Limb (tissue), 2 donors: ENCODE data around the gene POLR1E.
"Not testable (repeated sequence)": the region's sequence is repeated elsewhere in the genome, so short reads cannot be mapped to it uniquely, and the experiment has no call there.

Source experiments
- DNase-seq, 2 donors: peaks; one replicate each; pipeline ENCODE4 v3.0.0-alpha.2; 2016; ENCODE audit errors: extremely low spot score in 2 of 2

POLR1E gene

DNA sequence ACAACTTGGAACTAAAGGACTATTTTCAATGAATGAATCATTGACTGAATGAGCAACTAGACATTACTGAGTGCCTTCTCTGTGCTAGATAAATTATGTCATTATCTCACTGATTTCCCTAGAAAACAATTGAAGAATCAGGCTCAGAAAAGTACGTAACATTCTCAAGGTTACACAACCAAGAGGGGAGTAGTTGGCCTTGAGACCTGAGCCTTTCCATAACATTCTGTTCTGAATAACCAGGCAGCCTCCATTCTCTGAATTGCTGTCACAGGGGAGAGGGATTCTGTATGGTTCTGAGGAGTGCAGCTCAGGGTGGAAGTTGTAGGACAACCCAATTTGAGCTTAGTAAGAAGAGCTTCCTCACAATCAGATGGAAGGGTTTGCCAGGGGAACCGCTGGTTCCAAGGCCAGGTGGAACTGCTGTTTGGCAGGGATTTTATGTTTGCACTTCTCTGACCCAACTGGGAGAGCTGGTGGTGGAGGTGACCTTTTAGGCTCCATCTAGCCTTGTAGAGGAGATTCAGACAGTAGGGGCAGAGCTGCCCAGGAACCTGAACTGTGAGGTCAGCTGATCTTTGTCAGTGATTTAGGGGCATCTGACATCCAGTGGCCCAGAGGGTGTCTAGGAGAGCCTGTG, 16.3 kb downstream of the POLR1E start:
- no peak for DNase-seq

DNA sequence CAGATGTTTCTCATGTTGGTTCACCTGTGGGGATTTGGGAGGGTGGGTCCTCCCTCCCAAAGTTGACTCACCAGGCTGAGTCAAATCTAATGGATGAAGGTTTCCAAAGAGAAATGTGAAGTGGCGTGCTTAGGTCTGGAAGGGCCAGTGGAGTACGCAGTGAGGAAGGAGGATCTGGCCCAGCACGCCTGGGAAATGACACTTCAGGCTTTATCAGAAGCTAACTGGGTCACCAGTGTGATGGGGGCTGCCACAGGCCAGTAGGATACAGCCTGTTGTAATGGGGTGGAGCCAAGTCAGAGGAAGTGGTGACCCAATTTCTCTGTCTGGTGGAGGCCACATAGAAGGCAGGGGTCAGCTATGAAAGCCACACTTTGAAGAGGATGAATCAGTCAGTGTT, 18.0 kb downstream of the POLR1E start:
- DNase-seq: no peak

DNA sequence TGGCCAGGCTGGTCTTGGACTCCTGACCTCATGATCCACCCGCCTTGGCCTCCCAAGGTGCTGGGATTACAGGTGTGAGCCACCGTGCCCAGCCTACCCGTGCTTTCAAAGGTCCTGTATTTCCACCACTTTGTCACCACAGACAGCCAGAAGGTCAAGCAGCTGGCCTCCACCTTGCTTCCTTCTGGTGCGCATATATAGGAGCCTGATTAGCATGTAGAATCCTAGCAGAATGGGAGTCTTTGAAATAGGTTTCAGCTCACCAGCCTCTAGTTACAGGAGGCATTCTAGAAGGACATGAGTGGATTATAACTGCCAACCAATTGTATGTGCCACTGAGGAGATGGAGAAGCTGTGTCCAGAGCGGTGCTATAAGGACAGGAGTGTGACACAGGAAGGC, 18.9 kb downstream of the POLR1E start:
- DNase-seq: no peak

GRCh38 chr9:37507566-37508134, 21.9 kb downstream of the POLR1E start:
- DNase-seq: no peak

DNA sequence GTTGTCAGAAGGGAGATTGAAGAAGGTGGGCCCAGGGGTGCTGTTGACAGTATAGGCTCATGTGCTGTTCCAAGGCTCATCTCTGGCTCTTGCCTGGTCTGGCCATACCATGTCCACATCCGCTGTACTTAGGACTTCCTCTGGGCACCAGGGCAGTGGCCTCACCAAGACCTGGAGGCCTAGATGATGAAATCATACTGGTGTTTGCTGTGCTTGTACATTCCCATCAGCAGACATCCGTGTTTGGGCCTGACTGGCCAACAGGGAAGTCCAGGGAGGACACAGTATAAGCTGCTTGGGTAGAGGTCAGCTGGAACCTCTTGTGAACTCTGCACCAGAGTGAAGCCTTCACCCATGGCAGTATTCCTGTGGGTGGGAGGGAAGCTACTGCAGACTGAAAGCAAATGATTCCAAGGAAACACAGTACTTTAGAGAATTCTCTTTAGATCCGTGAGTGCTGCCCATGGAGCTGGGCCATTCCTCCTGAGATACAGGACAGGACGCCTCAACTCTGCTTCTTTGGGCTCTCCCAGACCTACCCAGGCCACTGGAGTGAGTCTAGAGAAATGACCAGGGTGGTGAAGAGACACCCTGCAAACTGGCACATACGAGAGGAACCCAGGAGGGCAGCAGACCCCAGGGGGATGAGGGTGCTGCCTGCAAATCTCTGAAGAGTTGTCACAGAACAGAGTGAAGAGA, 22.5 kb downstream of the POLR1E start:
- DNase-seq: no peak

DNA sequence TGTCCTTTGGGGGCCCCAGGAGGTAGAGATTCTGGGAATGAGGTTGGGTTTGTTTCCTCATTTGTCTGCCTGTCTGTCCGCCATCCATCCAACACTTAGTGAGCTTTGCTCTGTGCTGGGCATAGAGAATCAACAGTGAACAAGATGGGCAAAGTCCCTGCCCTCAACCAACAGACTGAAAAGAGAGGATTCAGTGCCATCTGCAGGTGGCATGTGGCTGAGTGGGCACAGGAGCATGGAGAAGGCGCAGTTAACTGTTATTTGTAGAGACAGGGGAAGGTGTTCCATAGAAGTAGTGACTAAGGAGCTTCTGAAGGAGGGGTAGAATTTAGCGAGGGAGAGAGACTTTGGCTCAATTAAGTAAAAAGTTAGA, 23.1 kb downstream of the POLR1E start:
- DNase-seq: no peak

DNA sequence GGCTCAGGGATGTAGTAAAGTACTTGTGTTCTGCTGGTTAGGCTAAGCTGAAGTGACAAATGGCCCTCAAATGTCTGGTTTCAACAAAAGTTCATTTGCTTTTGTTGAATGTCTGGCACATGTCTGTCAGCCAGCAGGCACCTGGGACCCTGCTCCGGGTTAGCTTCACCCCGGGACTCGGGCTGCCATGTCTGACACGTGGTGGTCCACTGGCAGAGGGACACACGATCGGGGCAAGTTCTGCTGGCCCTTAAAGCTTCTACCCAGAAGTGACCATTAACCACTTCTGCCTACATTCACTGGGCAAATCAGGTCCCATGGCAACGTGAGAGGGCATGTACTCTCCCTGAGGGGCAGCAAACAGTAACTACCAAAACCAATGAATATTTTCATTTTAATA, 23.8 kb downstream of the POLR1E start:
- no peak for DNase-seq

DNA sequence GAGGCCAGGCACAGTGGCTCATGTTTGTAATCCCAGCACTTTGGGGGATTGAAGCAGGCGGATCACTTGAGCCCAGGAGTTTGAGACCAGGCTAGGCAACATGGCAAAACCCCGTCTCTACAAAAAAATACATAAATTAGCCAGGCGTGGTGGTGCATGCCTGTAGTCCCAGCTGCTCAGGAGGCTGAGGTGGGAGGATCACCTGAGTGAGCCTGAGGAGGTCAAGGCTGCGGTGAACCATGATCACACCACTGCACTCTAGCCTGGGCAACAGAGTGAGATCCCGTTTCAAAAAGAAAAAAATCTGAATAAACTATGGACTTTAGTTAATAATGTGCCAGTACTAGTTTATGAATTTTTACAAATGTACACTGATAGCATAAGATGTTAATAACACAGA, 24.3 kb downstream of the POLR1E start:
- not testable (repeated sequence) for DNase-seq

DNA sequence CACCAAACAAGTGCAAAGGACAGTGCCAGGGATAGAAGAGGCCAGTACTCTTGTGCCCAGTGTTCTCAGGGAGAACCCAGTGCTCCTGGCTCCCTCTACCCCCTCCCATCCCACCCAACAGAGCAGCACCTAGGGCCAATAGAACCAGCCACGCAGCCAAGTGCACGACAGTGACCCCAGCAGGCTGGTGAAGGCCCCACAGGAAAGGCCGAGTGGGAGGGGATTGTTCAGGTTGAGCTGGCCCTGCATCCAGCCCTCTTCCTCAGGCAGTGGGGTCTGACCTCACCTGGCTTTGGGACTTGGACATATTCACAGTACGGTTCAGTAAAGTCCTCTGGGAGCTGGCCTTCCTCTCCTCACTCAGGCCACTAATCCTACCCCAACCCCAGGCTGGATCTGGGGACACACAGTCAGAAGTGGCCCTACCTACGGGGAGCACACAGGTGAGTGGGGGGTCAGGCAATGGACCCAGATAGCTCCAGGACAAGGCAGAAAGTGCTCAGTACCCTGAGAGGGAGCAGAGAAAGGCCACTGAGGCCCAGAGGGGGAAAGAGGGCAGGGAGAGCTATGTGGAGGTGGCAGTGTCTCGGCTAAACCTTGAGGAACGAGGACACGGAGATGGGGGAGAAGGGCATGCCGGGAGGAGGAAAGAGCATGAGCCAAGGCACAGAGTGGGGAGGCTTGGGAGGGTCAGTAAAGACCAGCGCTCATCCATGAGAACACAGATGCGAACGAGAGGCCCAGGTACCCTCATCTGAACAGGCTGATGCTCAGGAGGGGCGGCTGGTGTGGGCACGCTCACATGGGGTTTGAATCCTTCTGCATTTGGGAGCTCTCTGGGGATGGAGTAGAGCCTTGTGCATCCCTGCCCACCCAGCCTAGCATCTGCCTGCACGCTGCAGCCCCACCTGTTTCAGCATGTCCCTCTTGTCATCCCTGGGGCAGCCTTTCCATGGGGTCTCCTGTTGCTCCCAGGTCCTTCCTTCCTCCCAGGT, 25.6 kb downstream of the POLR1E start:
- DNase-seq: no peak

- no peak for DNase-seq
Observed at GRCh38 chr9:37512437-37512836, 26.7 kb downstream of the POLR1E start.

DNA sequence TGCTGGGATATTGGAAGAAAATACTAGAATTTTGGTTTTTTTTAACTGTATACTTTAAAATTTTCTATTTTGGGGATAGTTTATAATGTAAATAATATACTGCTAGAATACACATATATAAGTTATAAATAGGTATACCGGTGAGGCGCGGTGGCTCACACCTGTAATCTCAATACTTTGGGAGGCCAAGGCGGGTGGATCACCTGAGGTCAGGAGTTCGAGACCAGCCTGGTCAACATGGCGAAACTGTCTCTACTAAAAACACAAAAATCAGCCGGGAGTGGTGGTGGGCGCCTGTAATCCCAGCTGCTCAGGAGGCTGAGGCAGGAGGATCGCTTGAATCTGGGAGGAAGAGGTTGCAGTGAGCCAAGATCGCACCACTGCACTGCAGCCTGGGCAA, 28.7 kb downstream of the POLR1E start:
- not testable (repeated sequence) for DNase-seq

GRCh38 chr9:37514999-37515398, 29.3 kb downstream of the POLR1E start:
- DNase-seq: no peak

DNA sequence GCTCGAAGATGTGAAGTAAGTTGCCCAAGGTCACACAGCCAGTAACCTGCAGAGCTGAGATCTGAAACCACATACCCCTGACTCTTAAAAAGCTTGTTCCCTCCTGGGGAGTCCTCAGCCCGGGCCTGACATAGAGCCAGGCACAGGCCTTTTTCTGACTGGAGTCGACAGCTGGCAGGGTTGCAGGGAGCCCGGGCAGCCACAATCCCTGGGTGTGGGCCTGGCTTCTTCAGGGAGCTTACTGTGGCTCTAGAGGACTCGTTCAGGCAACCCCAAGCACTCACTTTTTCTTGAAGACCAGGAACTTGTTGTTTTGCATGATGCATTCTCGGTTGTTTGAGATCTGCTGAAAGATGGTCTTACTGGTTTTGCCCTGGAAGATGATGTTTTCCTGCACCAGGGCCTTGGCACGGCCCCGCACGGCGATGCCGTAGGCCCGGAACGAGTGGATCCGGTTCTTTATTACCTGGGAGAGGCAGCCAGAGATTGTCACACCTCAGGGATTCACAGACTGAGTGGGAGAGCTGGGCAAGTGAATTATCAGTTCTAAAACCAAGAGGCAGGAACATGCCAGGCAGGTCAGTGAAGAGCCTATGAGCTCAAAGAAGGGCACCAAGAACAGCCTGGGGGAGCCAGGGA, 30.0 kb downstream of the POLR1E start:
- no peak for DNase-seq

DNA sequence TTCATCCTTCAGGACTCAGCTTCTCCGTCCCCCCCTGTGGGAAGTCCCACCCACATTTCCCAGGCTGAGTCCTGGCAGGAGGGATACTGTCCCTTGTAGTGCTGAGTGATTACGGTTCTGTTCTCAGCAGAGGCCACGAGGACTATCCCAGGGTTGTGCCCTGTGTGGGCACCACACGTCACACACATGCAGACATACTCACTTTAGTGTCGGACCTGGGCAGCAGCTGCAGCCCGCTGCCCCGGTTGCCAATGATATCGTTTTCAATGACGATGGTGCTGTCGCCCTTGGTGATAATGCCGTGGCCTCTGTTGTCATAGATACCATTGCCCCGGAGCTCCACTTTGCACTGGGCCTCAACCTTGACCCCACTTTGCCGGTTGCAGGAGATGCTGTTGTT, 32.2 kb downstream of the POLR1E start:
- no peak for DNase-seq

DNA sequence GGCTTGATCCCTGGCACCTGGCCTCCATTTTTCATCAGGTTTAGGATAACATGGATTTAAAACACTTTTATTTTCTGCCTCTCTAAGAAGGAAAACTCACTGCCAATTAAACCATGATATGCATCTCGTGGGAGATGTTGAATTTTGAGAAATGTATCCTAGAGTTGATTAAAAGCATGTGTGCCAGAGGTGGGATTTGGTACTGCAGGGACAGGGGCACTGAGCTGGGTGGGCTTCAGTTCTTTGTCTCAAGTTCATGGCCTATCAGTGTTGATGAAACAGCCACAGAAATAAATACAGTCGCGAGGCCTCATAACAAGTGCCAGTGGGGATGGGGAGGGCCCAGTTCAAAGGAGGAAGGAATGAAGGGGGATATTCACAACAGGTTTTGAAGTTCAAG, 34.9 kb downstream of the POLR1E start:
- no peak for DNase-seq

GRCh38 chr9:37521111-37521510, 35.4 kb downstream of the POLR1E start:
- DNase-seq: no peak

GRCh38 chr9:37522971-37523370, 37.2 kb downstream of the POLR1E start:
- no peak for DNase-seq

- DNase-seq: no peak
Observed at GRCh38 chr9:37523916-37524315, 38.2 kb downstream of the POLR1E start.

GRCh38 chr9:37528652-37529471, 43.1 kb downstream of the POLR1E start:
- no peak for DNase-seq

DNA sequence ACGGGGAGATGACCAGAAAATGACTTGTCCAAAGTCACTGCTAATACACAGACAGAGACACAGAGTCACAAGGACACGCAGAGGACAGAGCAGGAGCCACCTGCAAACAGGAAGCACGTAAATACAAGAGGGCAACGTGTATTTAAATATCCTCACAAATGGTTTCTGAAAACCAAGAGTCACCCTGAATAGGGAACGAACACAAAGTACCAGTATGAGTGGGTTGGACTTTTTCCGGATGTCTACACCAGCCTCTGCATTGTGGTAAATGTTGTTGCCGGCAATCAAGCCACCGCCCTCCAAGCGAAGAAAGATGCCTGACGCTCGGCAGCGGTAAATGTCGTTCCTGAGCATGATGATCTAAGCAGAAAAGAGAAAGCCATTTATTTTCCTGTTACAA, 46.0 kb downstream of the POLR1E start:
- no peak for DNase-seq

- DNase-seq: no peak
Observed at GRCh38 chr9:37534412-37534811, 48.7 kb downstream of the POLR1E start.
